Natural killer cell (primary cell): ENCODE data around the gene FUBP1. TPM values are rescaled to one million over a fixed set of nuclear protein-coding genes. Genes with fewer than 3 reads are reported as not detected.
"Not testable (repeated sequence)": the region's sequence is repeated elsewhere in the genome, so short reads cannot be mapped to it uniquely, and the experiment has no call there.

Experiments
- ATAC-seq, 3 donors: fragments of 150-1000 bp in 2 of 3; fragments of 200-7000 bp in 1 of 3; cut with Tn5 transposase; 1 replicate in 1 of 3; 2 replicates in 2 of 3; pipeline ENCODE4 v1.10.0; 2021; ENCODE audit warnings: mild to moderate bottlenecking in 2 of 3, moderate library complexity in 2 of 3
- DNase-seq, 2 donors: peaks; one replicate each; pipeline versions ENCODE4 v3.0.0 to v3.0.0-alpha.2; 2013 to 2021; ENCODE audit warnings: mixed read lengths in 1 of 2
- H3K27ac ChIP-seq: one replicate; pipeline ENCODE4 v1.5.1; 2013; ENCODE audit warnings: mild to moderate bottlenecking, low read length
- H3K27me3 ChIP-seq: one replicate; pipeline ENCODE4 v1.6.1; 2013; ENCODE audit warnings: low read length; ENCODE audit not compliant: control insufficient read depth, insufficient read depth
- H3K36me3 ChIP-seq: one replicate; pipeline ENCODE4 v1.6.1; 2013; ENCODE audit warnings: low read length; ENCODE audit not compliant: control insufficient read depth, insufficient read depth
- H3K4me1 ChIP-seq: one replicate; pipeline ENCODE4 v1.6.1; 2013; ENCODE audit warnings: low read length; ENCODE audit not compliant: control insufficient read depth, insufficient read depth
- H3K4me3 ChIP-seq: one replicate; pipeline ENCODE4 v1.5.1; 2013; ENCODE audit warnings: low read length
- H3K9me3 ChIP-seq: one replicate; pipeline ENCODE4 v1.6.1; 2013; ENCODE audit warnings: low read length; ENCODE audit not compliant: control insufficient read depth, insufficient read depth
- H3K27ac Mint-ChIP-seq, 2 donors: one replicate each; pipeline ENCODE4 v1.8.0; 2022; ENCODE audit warnings: mild to moderate bottlenecking in 2 of 2, mixed read lengths in 2 of 2, moderate library complexity in 1 of 2
- H3K27me3 Mint-ChIP-seq, 2 donors: one replicate each; pipeline ENCODE4 v1.8.0; 2022; ENCODE audit warnings: low read depth in 2 of 2, mixed read lengths in 2 of 2
- H3K36me3 Mint-ChIP-seq: one replicate; pipeline ENCODE4 v1.8.0; 2022; ENCODE audit warnings: mixed read lengths
- H3K4me1 Mint-ChIP-seq, 2 donors: one replicate each; pipeline ENCODE4 v1.8.0; 2022; ENCODE audit warnings: mixed read lengths in 2 of 2
- H3K4me3 Mint-ChIP-seq: one replicate; pipeline ENCODE4 v1.8.0; 2022; ENCODE audit warnings: mild to moderate bottlenecking, moderate library complexity, mixed read lengths
- H3K9me3 Mint-ChIP-seq, 2 donors: one replicate each; pipeline ENCODE4 v1.8.0; 2022; ENCODE audit warnings: mixed read lengths in 2 of 2
- WGBS: methylation state at CpG from one replicate; pipeline ENCODE4 v1.1.7; 2013; ENCODE audit warnings: missing lambda C conversion rate; ENCODE audit not compliant: insufficient coverage; 5-methylcytosine and 5-hydroxymethylcytosine counted together
- intact Hi-C: fragments of 100-400 bp; cut with micrococcal nuclease; formaldehyde crosslinking; loops from one replicate; pipeline ENCODE4 v1.14.2; 2022
- total RNA-seq, 4 donors: library from RNA; stranded (reverse); fragments of 120-200 nt in 1 of 4; gene quantifications; one replicate each; pipeline versions ENCODE4 v1.2.3 to v1.2.4, GENCODE V29; 2013 to 2022
- TF ChIP-seq, protein P1 (sequence below): fragments of 200-600 bp; IDR thresholded peaks from one replicate; pipeline ENCODE4 v1.8.0; 2022; ENCODE audit warnings: antibody characterized with exemption

Gene FUBP1
- total RNA-seq, 3 donors from 2014 or later (not counting 1 experiment from before 2014, with no cell fraction given), result 247 to 285 (median 249) TPM

GRCh38 chr1:77987919-77988318 is 9.0 kb upstream of the FUBP1 start:
- Histone ChIP-seq H3K4me3 (no peak overlapping the region), H3K27me3 (no peaks in the 10 kb centered on the region), H3K27ac (no peak overlapping the region), H3K4me1 (no peaks in the 10 kb centered on the region), H3K36me3 (peaks cover 2% of the 10 kb centered on the region), H3K9me3 (no peaks in the 10 kb centered on the region)
- no peaks in the 10 kb centered on the region for H3K36me3 Mint-ChIP-seq
- DNase-seq (no peak), ATAC-seq (no peak)
- intact Hi-C loops, result no loop called here
- H3K4me1 Mint-ChIP-seq, result peaks cover 17 to 30% of the 10 kb centered on the region in 2 donors
- WGBS, result 98% methylated on average over 2 of the region's 2 CpGs
- TF ChIP-seq, protein P1, sequence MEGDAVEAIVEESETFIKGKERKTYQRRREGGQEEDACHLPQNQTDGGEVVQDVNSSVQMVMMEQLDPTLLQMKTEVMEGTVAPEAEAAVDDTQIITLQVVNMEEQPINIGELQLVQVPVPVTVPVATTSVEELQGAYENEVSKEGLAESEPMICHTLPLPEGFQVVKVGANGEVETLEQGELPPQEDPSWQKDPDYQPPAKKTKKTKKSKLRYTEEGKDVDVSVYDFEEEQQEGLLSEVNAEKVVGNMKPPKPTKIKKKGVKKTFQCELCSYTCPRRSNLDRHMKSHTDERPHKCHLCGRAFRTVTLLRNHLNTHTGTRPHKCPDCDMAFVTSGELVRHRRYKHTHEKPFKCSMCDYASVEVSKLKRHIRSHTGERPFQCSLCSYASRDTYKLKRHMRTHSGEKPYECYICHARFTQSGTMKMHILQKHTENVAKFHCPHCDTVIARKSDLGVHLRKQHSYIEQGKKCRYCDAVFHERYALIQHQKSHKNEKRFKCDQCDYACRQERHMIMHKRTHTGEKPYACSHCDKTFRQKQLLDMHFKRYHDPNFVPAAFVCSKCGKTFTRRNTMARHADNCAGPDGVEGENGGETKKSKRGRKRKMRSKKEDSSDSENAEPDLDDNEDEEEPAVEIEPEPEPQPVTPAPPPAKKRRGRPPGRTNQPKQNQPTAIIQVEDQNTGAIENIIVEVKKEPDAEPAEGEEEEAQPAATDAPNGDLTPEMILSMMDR, result no peak
- H3K9me3 Mint-ChIP-seq, result no peaks in the 10 kb centered on the region
- peak overlapping the region in 1 of 2 donors; percentile 12 for H3K27ac Mint-ChIP-seq
- no peak overlapping the region for H3K4me3 Mint-ChIP-seq
- H3K27me3 Mint-ChIP-seq, result no peaks in the 10 kb centered on the region

DNA sequence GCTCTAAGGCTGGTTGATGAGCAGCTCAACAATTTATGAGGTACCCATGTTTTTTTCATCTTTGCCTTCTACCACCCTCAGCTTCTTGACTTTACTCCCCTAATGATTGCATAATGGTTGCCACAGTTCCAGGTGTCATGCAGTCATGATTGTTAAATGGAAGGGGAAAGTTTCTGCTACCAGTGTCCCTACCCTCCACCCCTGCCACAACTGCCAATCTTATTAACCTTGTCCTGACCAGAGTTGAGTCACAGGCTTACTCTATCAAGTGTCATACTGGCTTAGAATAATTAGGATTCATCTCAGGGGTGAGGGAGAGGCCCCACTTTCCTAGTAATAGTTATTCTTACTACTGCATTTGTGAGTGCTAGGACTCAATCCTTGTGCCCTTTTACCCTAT is 7.9 kb upstream of the FUBP1 start:
- Histone ChIP-seq H3K9me3 (no peaks in the 10 kb centered on the region), H3K4me1 (no peaks in the 10 kb centered on the region), H3K36me3 (peaks cover 2% of the 10 kb centered on the region), H3K4me3 (no peak overlapping the region), H3K27me3 (no peaks in the 10 kb centered on the region), H3K27ac (no peak overlapping the region)
- H3K27me3 Mint-ChIP-seq, result no peaks in the 10 kb centered on the region
- no peak overlapping the region for H3K27ac Mint-ChIP-seq
- intact Hi-C loops, result no loop called here
- peaks cover 17 to 30% of the 10 kb centered on the region in 2 donors for H3K4me1 Mint-ChIP-seq
- no peaks in the 10 kb centered on the region for H3K9me3 Mint-ChIP-seq
- DNase-seq (no peak), ATAC-seq (no peak)
- H3K4me3 Mint-ChIP-seq, result no peak overlapping the region
- H3K36me3 Mint-ChIP-seq, result no peaks in the 10 kb centered on the region
- TF ChIP-seq, protein P1, result no peak

DNA sequence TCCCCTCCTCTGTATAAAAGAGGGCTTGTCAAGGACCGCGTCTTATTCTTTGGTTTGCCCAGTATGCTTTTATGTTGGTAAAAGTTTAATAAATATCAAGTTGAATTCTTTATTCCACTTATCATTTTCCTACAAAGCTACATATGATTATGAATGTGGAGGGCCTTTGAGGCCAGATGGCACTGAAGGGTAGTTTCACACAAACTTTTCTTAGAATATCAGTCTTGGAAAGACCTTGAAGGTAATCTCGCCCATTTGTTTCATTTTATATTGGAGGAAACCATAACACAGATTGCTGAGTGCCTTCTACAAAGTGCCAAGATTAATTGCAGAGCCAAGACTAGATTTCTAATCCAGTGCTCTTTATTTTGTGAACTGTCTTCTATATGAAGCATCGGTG is 5.8 kb upstream of the FUBP1 start:
- DNase-seq (no peak), ATAC-seq (no peak)
- Histone ChIP-seq H3K9me3 (no peaks in the 10 kb centered on the region), H3K27ac (no peak overlapping the region), H3K27me3 (no peaks in the 10 kb centered on the region), H3K36me3 (no peaks in the 10 kb centered on the region), H3K4me1 (peaks cover 5% of the 10 kb centered on the region), H3K4me3 (no peak overlapping the region)
- no peak overlapping the region for H3K4me3 Mint-ChIP-seq
- intact Hi-C loops, result no loop called here
- H3K4me1 Mint-ChIP-seq, result peaks cover 17 to 29% of the 10 kb centered on the region in 2 donors
- H3K27me3 Mint-ChIP-seq, result no peaks in the 10 kb centered on the region
- no peaks in the 10 kb centered on the region for H3K9me3 Mint-ChIP-seq
- TF ChIP-seq, protein P1, result no peak
- H3K36me3 Mint-ChIP-seq, result no peaks in the 10 kb centered on the region
- 100% methylated on average over 2 of the region's 4 CpGs for WGBS
- H3K27ac Mint-ChIP-seq, result no peak overlapping the region

- intact Hi-C loops, result no loop called here
- Mint-ChIP-seq H3K4me1 (peaks cover 17 to 28% of the 10 kb centered on the region in 2 donors), H3K27ac (peak overlapping the region in 1 of 2 donors; percentile 24)
These were observed 5.1 kb upstream of the FUBP1 start for GRCh38 chr1:77983997-77984355.

DNA sequence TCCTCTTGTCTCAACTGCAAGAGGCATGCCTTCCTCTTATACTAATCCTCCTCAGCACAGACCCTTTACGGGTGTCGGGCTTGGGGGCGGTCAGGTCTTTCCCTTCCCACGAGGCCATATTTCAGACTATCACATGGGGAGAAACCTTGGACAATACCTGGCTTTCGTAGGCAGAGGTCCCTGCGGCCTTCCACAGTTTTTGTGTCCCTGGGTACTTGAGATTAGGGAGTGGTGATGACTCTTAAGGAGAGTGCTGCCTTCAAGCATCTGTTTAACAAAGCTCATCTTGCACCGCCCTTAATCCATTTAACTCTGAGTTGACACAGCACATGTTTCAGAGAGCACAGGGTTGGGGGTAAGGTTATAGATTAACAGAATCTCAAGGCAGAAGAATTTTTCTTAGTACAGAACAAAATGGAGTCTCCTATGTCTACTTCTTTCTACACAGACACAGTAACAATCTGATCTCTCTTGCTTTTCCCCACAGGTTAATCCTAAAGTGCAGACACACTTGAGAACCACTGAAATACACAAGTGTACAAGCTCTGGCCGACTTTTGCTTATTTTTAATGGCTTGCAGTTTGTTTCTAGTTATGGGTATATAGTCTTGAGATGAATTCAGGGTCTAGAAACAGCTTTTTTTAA is 4.6 kb upstream of the FUBP1 start:
- H3K9me3 Mint-ChIP-seq, ATAC-seq, H3K36me3 Mint-ChIP-seq, H3K27ac ChIP-seq, DNase-seq, H3K4me1 ChIP-seq, H3K36me3 ChIP-seq, H3K27me3 ChIP-seq, H3K9me3 ChIP-seq, H3K4me3 Mint-ChIP-seq, H3K4me3 ChIP-seq, intact Hi-C loops, H3K27me3 Mint-ChIP-seq: not testable (repeated sequence)
- H3K4me1 Mint-ChIP-seq, result peaks cover 15 to 27% of the 10 kb centered on the region in 2 donors
- WGBS, result 97% methylated on average over 7 of the region's 8 CpGs
- peak overlapping the region in 1 of 2 donors; percentile 24 for H3K27ac Mint-ChIP-seq

More at GRCh38 chr1:77983997-77984355, 5.1 kb upstream of the FUBP1 start:
- H3K4me3 ChIP-seq, result no peak overlapping the region
- Mint-ChIP-seq H3K9me3 (no peaks in the 10 kb centered on the region), H3K4me3 (no peak overlapping the region), H3K36me3 (no peaks in the 10 kb centered on the region), H3K27me3 (no peaks in the 10 kb centered on the region)
- no peak for DNase-seq
- peaks cover 5% of the 10 kb centered on the region for H3K4me1 ChIP-seq
- no peaks in the 10 kb centered on the region for H3K9me3 ChIP-seq
- ATAC-seq, result no peak
- H3K36me3 ChIP-seq, result no peaks in the 10 kb centered on the region
- H3K27me3 ChIP-seq, result no peaks in the 10 kb centered on the region
- TF ChIP-seq, protein P1, result no peak
- H3K27ac ChIP-seq, result no peak overlapping the region
